K562 (cell line): ENCODE measurements around the gene DTNBP1. TPM values are rescaled to one million over a fixed set of nuclear protein-coding genes. Genes with fewer than 3 reads are reported as not detected.

ENCODE experiments used
- DACH1 ChIP-seq: fragments of 450-650 bp; IDR thresholded peaks from 2 replicates; pipeline ENCODE4 v1.6.1; 2018; ENCODE audit not compliant: partially characterized antibody
- E2F6 ChIP-seq, 2 experiments: IDR thresholded peaks; 2 replicates each; pipeline ENCODE4 v1.6.1; 2011; ENCODE audit warnings: borderline replicate concordance in 1 of 2, control low read depth in 1 of 2, low read depth in 1 of 2, low read length in 1 of 2, mild to moderate bottlenecking in 1 of 2, mixed read lengths in 1 of 2, moderate library complexity in 1 of 2; ENCODE audit not compliant: insufficient read depth in 1 of 2, insufficient read length in 1 of 2, poor library complexity in 1 of 2, severe bottlenecking in 1 of 2; ENCODE audit errors: extremely low read depth in 1 of 2
- NCOR1 ChIP-seq: fragments of 450-650 bp; IDR thresholded peaks from 2 replicates; pipeline ENCODE4 v1.6.1; 2016; ENCODE audit warnings: mild to moderate bottlenecking, moderate library complexity
- NRF1 ChIP-seq, 2 experiments: fragments of 450-650 bp; IDR thresholded peaks in 1 of 2; conservative IDR thresholded peaks in 1 of 2; 2 replicates each; pipeline ENCODE4 v1.6.1; 2014; ENCODE audit warnings: mild to moderate bottlenecking in 2 of 2
- POLR2A ChIP-seq: fragments of 450-650 bp; conservative IDR thresholded peaks from 2 replicates; pipeline ENCODE4 v1.6.1; 2016
- RBM15 ChIP-seq: fragments of 200-400 bp; formaldehyde crosslinking; IDR thresholded peaks from 2 replicates; pipeline ENCODE4 v1.6.1; 2018; ENCODE audit warnings: mild to moderate bottlenecking, low read length, moderate library complexity; ENCODE audit not compliant: insufficient read depth
- SIRT6 ChIP-seq: IDR thresholded peaks from one replicate; pipeline ENCODE4 v1.6.1; 2012; ENCODE audit warnings: low read depth, mild to moderate bottlenecking, control low read depth, inconsistent platforms, low read length, moderate library complexity
- TAF15 ChIP-seq: fragments of 200-400 bp; formaldehyde crosslinking; IDR thresholded peaks from 2 replicates; pipeline ENCODE4 v1.6.1; 2017; ENCODE audit warnings: mild to moderate bottlenecking, low read depth, low read length, moderate library complexity
- ZBTB8A ChIP-seq: fragments of 450-650 bp; IDR thresholded peaks from 2 replicates; pipeline ENCODE4 v1.6.1; 2018; ENCODE audit warnings: mild to moderate bottlenecking, moderate library complexity; ENCODE audit not compliant: partially characterized antibody
- ZNF217 ChIP-seq: sonication (generic); formaldehyde crosslinking; IDR thresholded peaks from 2 replicates; pipeline ENCODE4 v1.8.0; 2022; ENCODE audit warnings: mild to moderate bottlenecking, missing genetic modification reagents
- ZNF318 ChIP-seq, 2 experiments: fragments of 450-650 bp; IDR thresholded peaks; 2 replicates each; pipeline ENCODE4 v1.6.1; 2016; ENCODE audit warnings: mild to moderate bottlenecking in 2 of 2, borderline replicate concordance in 1 of 2, low read depth in 1 of 2, moderate library complexity in 1 of 2
- ZNF583 ChIP-seq: fragments of 250-450 bp; sonication (Bioruptor Pico); IDR thresholded peaks from 2 replicates; pipeline ENCODE4 v1.4.0; 2020
- polyA plus RNA-seq, 8 experiments: library from polyadenylated mRNA; depleted of rRNA in 4 of 8; stranded (reverse) in 5 of 8; unstranded in 3 of 8; fragments of >200 nt; fragmentation: Nextera tagmentation in 2 of 8; fragmentation: Illumina TruSeq in 1 of 8; extraction: Ambion mirVana in 2 of 8; extraction: Trizol in 1 of 8; gene quantifications; 2 replicates each; pipeline versions ENCODE4 v1.2.1 to v1.2.3, GENCODE V29; 2011 to 2014; ENCODE audit warnings: inconsistent platforms in 1 of 8, missing spikeins in 1 of 8
- total RNA-seq, 7 experiments: library from RNA; depleted of rRNA in 6 of 7; stranded (reverse); fragments of >200 nt in 6 of 7; fragmentation: Illumina TruSeq in 2 of 7; extraction: Trizol in 2 of 7; gene quantifications; 2 replicates each; pipeline versions ENCODE4 v1.2.1 to v1.2.3, GENCODE V29; 2011 to 2021; ENCODE audit warnings: low replicate concordance in 1 of 7

Gene DTNBP1
- total and polyA plus RNA-seq, 9 of the 15 experiments (the other 6 are each of a cell fraction or from before 2014, with no cell fraction given): 16.7 to 54.5 (median 21.4) TPM

DNA sequence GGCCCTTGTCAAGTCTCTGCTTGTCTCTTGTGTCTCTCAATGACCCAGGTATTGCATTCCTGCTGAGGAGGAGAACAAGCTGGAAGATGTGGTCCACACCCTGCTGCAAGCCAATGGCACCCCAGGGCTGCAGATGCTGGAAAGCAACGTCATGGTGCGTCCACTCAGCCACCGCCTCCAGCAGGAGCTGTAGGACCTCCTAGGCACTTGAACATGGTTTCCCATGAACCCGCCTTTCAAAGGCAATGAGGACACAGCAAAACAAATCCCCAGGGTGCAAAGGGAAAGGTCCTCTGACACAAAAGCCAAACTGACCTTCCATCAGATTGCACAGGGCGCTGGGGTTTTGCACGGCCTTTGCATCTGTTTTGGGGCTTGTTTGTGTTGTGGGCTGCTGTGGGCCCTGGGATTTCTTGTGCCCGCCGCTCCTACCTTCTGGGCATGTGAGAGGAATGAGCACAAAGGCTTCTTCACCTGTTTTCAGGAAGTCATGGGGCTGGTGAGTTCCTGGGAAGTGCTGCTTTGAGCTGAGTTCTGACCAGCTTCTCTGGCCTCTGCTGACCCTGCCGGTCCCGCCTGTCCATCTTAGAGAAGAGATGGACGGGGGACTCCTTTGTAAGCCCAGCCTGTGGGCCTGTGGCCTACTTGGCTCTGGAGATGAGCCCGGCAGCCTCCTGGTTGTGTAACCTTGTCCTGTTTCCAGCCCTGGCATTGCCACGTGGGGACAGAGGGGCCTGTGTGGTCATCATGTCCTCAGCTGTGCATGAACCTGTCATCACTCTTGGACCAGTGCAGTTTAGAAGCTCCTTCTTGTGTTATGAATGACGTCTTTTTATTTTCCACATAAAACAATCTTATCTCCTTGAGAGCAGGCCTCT, 151.3 kb downstream of the DTNBP1 start (continued):
- TF ChIP-seq ZNF318 (IDR thresholded peaks at IDR 0.05; ENCODE audit: borderline replicate concordance in 1 of 2, low read depth in 1 of 2) (no peak), DACH1 (no peak), POLR2A (no peak), NCOR1 (no peak), ZBTB8A (no peak), TAF15 (no peak), ZNF217 (no peak), SIRT6 (no peak), RBM15 (no peak), ZNF583 (CRISPR knock-in tag) (no peak), E2F6 (IDR thresholded peaks at IDR 0.05; ENCODE audit: borderline replicate concordance in 1 of 2, extremely low read depth in 1 of 2, insufficient read depth in 1 of 2, insufficient read length in 1 of 2, low read depth in 1 of 2, low read length in 1 of 2, poor library complexity in 1 of 2, severe bottlenecking in 1 of 2) (no peak), NRF1 (conservative IDR thresholded peaks at IDR 0.05 in 1 of 2, IDR thresholded peaks at IDR 0.05 in 1 of 2) (no peak)
